MCF 10A (cell line): Measurements from ENCODE around the gene SLC24A3. TPM values are rescaled to one million over a fixed set of nuclear protein-coding genes. Genes with fewer than 3 reads are reported as not detected.

Experiments used
- BruUV-seq: library from RNA; stranded (reverse); fragments of 400-500 nt; replicated peaks from 2 replicates; lab custom pipeline; 2021; lab: Mats Ljungman, UMichigan
- CTCF ChIA-PET: fragments of 300-600 bp; sonication (Branson Sonifier 250); formaldehyde crosslinking; extraction: SDS; loops from one replicate; lab custom pipeline; 2021; ENCODE audit warnings: antibody characterized with exemption, inconsistent platforms; lab: Yijun Ruan, JAX
- POLR2A ChIA-PET: fragments of 300-600, 350-650 bp; sonication (Branson Sonifier 250); formaldehyde crosslinking; extraction: SDS; loops from one replicate; lab custom pipeline; 2020; ENCODE audit warnings: antibody characterized with exemption, inconsistent platforms; lab: Yijun Ruan, JAX
- DNase-seq: peaks from one replicate; pipeline ENCODE4 v3.0.0-alpha.2; 2018; ENCODE audit not compliant: unreplicated experiment
- H3K27ac Mint-ChIP-seq: one replicate; pipeline ENCODE4 v1.8.0; 2022; ENCODE audit warnings: mild to moderate bottlenecking, low read depth, mixed read lengths; ENCODE audit not compliant: unreplicated experiment
- H3K27me3 Mint-ChIP-seq: one replicate; pipeline ENCODE4 v1.8.0; 2022; ENCODE audit warnings: mixed read lengths; ENCODE audit not compliant: insufficient read depth, unreplicated experiment
- H3K36me3 Mint-ChIP-seq: one replicate; pipeline ENCODE4 v1.8.0; 2022; ENCODE audit warnings: mild to moderate bottlenecking, moderate library complexity, mixed read lengths; ENCODE audit not compliant: insufficient read depth, unreplicated experiment
- H3K4me1 Mint-ChIP-seq: one replicate; pipeline ENCODE4 v1.8.0; 2022; ENCODE audit warnings: mixed read lengths; ENCODE audit not compliant: insufficient read depth, unreplicated experiment
- H3K4me3 Mint-ChIP-seq: one replicate; pipeline ENCODE4 v1.8.0; 2022; ENCODE audit warnings: mild to moderate bottlenecking, moderate library complexity, mixed read lengths; ENCODE audit not compliant: unreplicated experiment
- H3K9me3 Mint-ChIP-seq: one replicate; pipeline ENCODE4 v1.8.0; 2022; ENCODE audit warnings: mixed read lengths; ENCODE audit not compliant: unreplicated experiment
- intact Hi-C: fragments of 100-400 bp; cut with micrococcal nuclease; formaldehyde crosslinking; loops from 2 replicates; pipeline ENCODE4 v1.14.1; 2022
- total RNA-seq: library from RNA; stranded (reverse); gene quantifications from 2 replicates; pipeline ENCODE4 v1.2.3, GENCODE V29; 2022
- TF ChIP-seq, protein P1 (sequence below): fragments of 200-600 bp; IDR thresholded peaks from one replicate; pipeline ENCODE4 v1.8.0; 2022; ENCODE audit warnings: antibody characterized with exemption, mild to moderate bottlenecking; ENCODE audit not compliant: unreplicated experiment

SLC24A3 gene
- total RNA-seq, 1 experiment from 2014 or later, result not detected

DNA sequence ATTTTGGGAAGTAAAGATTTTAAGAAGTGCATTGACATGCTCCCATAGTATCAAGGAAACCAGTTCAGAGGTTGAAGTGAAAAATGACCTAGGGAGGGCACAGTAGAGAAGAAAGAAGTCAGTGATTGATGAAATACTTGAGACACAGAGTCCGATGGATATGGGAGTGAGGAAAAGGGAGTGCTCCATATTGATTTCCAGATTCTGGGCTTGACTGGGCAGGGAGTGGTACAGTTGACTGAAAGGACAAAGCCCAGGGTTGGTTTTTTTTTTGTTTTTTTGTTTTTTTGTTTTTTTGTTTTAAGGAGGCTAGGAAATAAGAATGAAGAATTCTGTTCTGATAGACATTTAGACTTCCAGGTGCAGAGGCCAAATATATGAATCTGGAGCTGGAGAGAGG lies 458.9 kb downstream of the SLC24A3 start:
- Mint-ChIP-seq H3K36me3 (no peaks in the 10 kb centered on the region), H3K27me3 (peaks cover 60% of the 10 kb centered on the region), H3K4me3 (no peak overlapping the region), H3K4me1 (no peaks in the 10 kb centered on the region), H3K9me3 (no peaks in the 10 kb centered on the region), H3K27ac (no peak overlapping the region)
- no TSS peak for BruUV-seq
- no peak for DNase-seq
- ChIA-PET POLR2A (interaction anchor here (0.7 to 1.4 kb wide), 2 partner anchors 10 to 99 kb away, joined by 3 to 4 read pairs; no protein-coding TSS in a partner anchor), CTCF (interaction anchor here (1.2 kb wide), 1 partner anchor 9 kb away, joined by 4 read pairs; no protein-coding TSS in a partner anchor)
- TF ChIP-seq, protein P1, sequence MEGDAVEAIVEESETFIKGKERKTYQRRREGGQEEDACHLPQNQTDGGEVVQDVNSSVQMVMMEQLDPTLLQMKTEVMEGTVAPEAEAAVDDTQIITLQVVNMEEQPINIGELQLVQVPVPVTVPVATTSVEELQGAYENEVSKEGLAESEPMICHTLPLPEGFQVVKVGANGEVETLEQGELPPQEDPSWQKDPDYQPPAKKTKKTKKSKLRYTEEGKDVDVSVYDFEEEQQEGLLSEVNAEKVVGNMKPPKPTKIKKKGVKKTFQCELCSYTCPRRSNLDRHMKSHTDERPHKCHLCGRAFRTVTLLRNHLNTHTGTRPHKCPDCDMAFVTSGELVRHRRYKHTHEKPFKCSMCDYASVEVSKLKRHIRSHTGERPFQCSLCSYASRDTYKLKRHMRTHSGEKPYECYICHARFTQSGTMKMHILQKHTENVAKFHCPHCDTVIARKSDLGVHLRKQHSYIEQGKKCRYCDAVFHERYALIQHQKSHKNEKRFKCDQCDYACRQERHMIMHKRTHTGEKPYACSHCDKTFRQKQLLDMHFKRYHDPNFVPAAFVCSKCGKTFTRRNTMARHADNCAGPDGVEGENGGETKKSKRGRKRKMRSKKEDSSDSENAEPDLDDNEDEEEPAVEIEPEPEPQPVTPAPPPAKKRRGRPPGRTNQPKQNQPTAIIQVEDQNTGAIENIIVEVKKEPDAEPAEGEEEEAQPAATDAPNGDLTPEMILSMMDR, result no peak
- intact Hi-C loops, result no loop called here

DNA sequence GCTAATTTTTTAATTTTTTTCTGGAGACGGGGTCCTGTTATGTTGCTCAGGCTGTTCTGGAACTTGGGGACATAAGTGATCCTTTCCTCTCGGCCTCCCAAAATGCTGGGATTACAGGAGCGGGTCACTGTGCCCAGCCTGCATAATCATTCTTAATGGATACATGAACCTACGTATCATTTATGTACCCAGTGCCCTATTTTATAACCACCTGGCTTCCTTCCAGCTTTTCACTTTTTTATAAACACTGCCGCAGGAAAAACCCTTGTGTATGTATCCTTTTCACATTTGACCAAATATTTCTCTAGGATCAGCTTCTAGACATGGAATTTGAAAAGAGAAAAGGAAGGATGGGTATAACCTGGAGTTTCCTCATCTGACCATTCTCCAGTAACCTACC lies 460.1 kb downstream of the SLC24A3 start:
- Mint-ChIP-seq H3K27ac (no peak overlapping the region), H3K27me3 (peaks cover 53% of the 10 kb centered on the region), H3K4me1 (no peaks in the 10 kb centered on the region), H3K4me3 (no peak overlapping the region), H3K36me3 (no peaks in the 10 kb centered on the region), H3K9me3 (no peaks in the 10 kb centered on the region)
- TF ChIP-seq, protein P1, result no peak
- ChIA-PET POLR2A (no interaction called here), CTCF (interaction anchor here (0.6 to 2.4 kb wide), 8 partner anchors 8 to 280 kb away, joined by 3 to 13 read pairs (median 4); no protein-coding TSS in a partner anchor)
- no TSS peak for BruUV-seq
- no peak for DNase-seq
- intact Hi-C loops, result no loop called here

DNA sequence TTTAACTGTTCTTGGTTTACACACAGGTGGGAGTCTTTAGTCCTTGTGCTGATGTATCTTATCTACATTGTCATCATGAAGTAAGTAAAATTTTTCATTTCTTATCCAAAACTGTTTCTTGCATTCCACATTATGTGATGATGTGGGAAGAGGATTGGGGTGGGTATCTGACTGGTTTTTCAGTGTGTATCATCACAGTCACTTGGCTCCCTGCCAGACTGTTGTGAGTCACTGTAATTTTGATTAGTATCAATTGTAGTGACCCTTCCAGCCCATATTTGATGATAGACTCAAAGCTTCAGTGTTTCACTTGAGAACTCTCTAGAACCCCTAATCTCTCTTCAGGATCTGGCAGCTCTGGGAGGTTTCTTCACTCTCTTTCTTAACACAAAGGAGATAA lies 461.1 kb downstream of the SLC24A3 start:
- Mint-ChIP-seq H3K4me1 (no peaks in the 10 kb centered on the region), H3K27ac (no peak overlapping the region), H3K9me3 (no peaks in the 10 kb centered on the region), H3K36me3 (no peaks in the 10 kb centered on the region), H3K4me3 (no peak overlapping the region), H3K27me3 (peaks cover 50% of the 10 kb centered on the region)
- peak; percentile 27 for DNase-seq
- intact Hi-C loops, result no loop called here
- ChIA-PET POLR2A (no interaction called here), CTCF (interaction anchor here (0.5 to 2.4 kb wide), 9 partner anchors 8 to 1051 kb away, joined by 3 to 13 read pairs (median 6); no protein-coding TSS in a partner anchor)
- TF ChIP-seq, protein P1, result no peak
- BruUV-seq, result no TSS peak

DNA sequence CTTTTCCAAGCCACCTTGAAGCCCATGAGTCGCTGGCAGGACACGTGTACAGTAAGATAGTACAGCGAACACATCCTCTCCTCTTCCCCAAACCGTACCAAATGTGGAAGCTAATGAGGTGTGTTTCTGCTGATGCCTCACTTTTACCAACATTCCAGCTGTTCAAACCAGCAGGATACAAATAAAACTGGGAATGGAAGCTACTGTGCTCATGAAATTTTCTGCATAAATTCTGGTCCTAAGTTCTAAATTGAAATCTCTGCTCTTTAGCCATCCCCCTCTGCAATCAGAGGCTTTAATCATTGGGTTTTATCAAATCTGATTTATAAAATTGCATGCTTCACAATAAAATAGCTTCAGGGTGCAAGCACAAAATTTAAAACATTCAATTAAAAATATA lies 463.8 kb downstream of the SLC24A3 start:
- H3K36me3 Mint-ChIP-seq, result no peaks in the 10 kb centered on the region
- intact Hi-C loops, result no loop called here
- peaks cover 24% of the 10 kb centered on the region for H3K27me3 Mint-ChIP-seq
- no peaks in the 10 kb centered on the region for H3K4me1 Mint-ChIP-seq
- no peak overlapping the region for H3K27ac Mint-ChIP-seq
- no peaks in the 10 kb centered on the region for H3K9me3 Mint-ChIP-seq
- TF ChIP-seq, protein P1, result no peak
- CTCF ChIA-PET, result interaction anchor here (0.6 to 1.7 kb wide), 5 partner anchors 11 to 1044 kb away, joined by 3 to 6 read pairs (median 4); no protein-coding TSS in a partner anchor
- POLR2A ChIA-PET, result no interaction called here
- no peak for DNase-seq
- BruUV-seq, result no TSS peak
- no peak overlapping the region for H3K4me3 Mint-ChIP-seq
